Measurements from ENCODE around the gene NT5C. TPM values are rescaled to one million over a fixed set of nuclear protein-coding genes. Genes with fewer than 3 reads are reported as not detected.
A peak's percentile ranks its signal among the peaks of the same experiment; 100 is the strongest.

The NT5C gene
- total and polyA plus RNA-seq, 4 donors, result 64.4 to 96.3 (median 78.3) TPM

- Histone ChIP-seq H3K9ac (ENCODE audit: insufficient read depth in 1 of 2, low read length in 2 of 2) (peak within 1 kb of the TSS in 1 of 2 donors; percentile 77), H3K27me3 (ENCODE audit: control insufficient read depth in 3 of 3, insufficient read depth in 3 of 3, low read length in 2 of 3) (peaks cover 0 to 4% (median 0%) of the 10 kb centered on the region in 3 donors), H3K4me3 (peak within 1 kb of the TSS; percentile 70), H3K4me1 (ENCODE audit: control insufficient read depth in 5 of 5, insufficient read depth in 5 of 5, low read length in 5 of 5) (peaks cover 0 to 20% (median 9%) of the 10 kb centered on the region in 5 donors), H3K27ac (ENCODE audit: low read depth in 1 of 2, low read length in 1 of 2) (peak within 1 kb of the TSS; percentile 82 to 84), H3K9me3 (ENCODE audit: control insufficient read depth in 4 of 4, insufficient read depth in 3 of 4, low read length in 3 of 4) (no peaks in the 10 kb centered on the region), H3K36me3 (ENCODE audit: control insufficient read depth in 4 of 4, insufficient read depth in 4 of 4, low read length in 4 of 4) (peaks cover 0 to 9% (median 2%) of the 10 kb centered on the region in 4 donors)
- TF ChIP-seq CTCF (IDR thresholded peaks at IDR 0.05; ENCODE audit: control extremely low read depth, extremely low read depth), result no peak
- peak; percentile 83 for ATAC-seq (ENCODE audit: insufficient read depth, low FRiP score)
- 1% methylated on average over 68 of the region's 68 CpGs for WGBS, 2 donors
- DNase-seq, result peak; percentile 81 to 89 (median 88)
Observed at GRCh38 chr17:75109407-75110233, 21.9 kb downstream of the NT5C start, which contains the start of gene ARMC7. Gene ARMC7, plus strand, starts transcription at chr17:75109969. Its CDS starts 320 bp downstream, at chr17:75110289.

- peaks cover 0 to 10% (median 3%) of the 10 kb centered on the region in 4 donors for H3K36me3 ChIP-seq (ENCODE audit: control insufficient read depth in 4 of 4, insufficient read depth in 4 of 4, low read length in 4 of 4)
- no peak for TF ChIP-seq CTCF (IDR thresholded peaks at IDR 0.05; ENCODE audit: control extremely low read depth, extremely low read depth)
- peaks cover 0 to 4% (median 0%) of the 10 kb centered on the region in 3 donors for H3K27me3 ChIP-seq (ENCODE audit: control insufficient read depth in 3 of 3, insufficient read depth in 3 of 3, low read length in 2 of 3)
- H3K9me3 ChIP-seq (ENCODE audit: control insufficient read depth in 4 of 4, insufficient read depth in 3 of 4, low read length in 3 of 4), result no peaks in the 10 kb centered on the region
- ATAC-seq (ENCODE audit: insufficient read depth, low FRiP score), result no peak
- H3K4me3 ChIP-seq, result no peak overlapping the region
- 2 to 11% methylated on average over 22 of the region's 22 CpGs for WGBS, 2 donors
- no peak overlapping the region for H3K27ac ChIP-seq (ENCODE audit: low read depth in 1 of 2, low read length in 1 of 2)
- H3K9ac ChIP-seq (ENCODE audit: insufficient read depth in 1 of 2, low read length in 2 of 2), result no peak overlapping the region
- no peak for DNase-seq
- H3K4me1 ChIP-seq (ENCODE audit: control insufficient read depth in 5 of 5, insufficient read depth in 5 of 5, low read length in 5 of 5), result peaks cover 0 to 15% (median 5%) of the 10 kb centered on the region in 5 donors
Observed at GRCh38 chr17:75109046-75109406, 22.5 kb downstream of the NT5C start.

GRCh38 chr17:75108193-75108592 is 23.3 kb downstream of the NT5C start:
- Histone ChIP-seq H3K4me1 (ENCODE audit: control insufficient read depth in 5 of 5, insufficient read depth in 5 of 5, low read length in 5 of 5) (peaks cover 0 to 12% (median 5%) of the 10 kb centered on the region in 5 donors), H3K9ac (ENCODE audit: insufficient read depth in 1 of 2, low read length in 2 of 2) (no peak overlapping the region), H3K27ac (ENCODE audit: low read depth in 1 of 2, low read length in 1 of 2) (no peak overlapping the region), H3K4me3 (no peak overlapping the region), H3K27me3 (ENCODE audit: control insufficient read depth in 3 of 3, insufficient read depth in 3 of 3, low read length in 2 of 3) (peaks cover 0 to 4% (median 0%) of the 10 kb centered on the region in 3 donors), H3K9me3 (ENCODE audit: control insufficient read depth in 4 of 4, insufficient read depth in 3 of 4, low read length in 3 of 4) (no peaks in the 10 kb centered on the region), H3K36me3 (ENCODE audit: control insufficient read depth in 4 of 4, insufficient read depth in 4 of 4, low read length in 4 of 4) (peaks cover 0 to 16% (median 5%) of the 10 kb centered on the region in 4 donors)
- DNase-seq (no peak), ATAC-seq (ENCODE audit: insufficient read depth, low FRiP score) (no peak)
- 80 to 86% methylated on average over 2 of the region's 2 CpGs for WGBS, 2 donors
- no peak for TF ChIP-seq CTCF (IDR thresholded peaks at IDR 0.05; ENCODE audit: control extremely low read depth, extremely low read depth)
